Femur (tissue), 1 donor: ENCODE results near the gene STIP1.
"Not testable (repeated sequence)": the region's sequence is repeated elsewhere in the genome, so short reads cannot be mapped to it uniquely, and the experiment has no call there.

Source experiments
- DNase-seq: peaks from one replicate; pipeline ENCODE4 v3.0.0-alpha.2; 2017

Gene STIP1

DNA sequence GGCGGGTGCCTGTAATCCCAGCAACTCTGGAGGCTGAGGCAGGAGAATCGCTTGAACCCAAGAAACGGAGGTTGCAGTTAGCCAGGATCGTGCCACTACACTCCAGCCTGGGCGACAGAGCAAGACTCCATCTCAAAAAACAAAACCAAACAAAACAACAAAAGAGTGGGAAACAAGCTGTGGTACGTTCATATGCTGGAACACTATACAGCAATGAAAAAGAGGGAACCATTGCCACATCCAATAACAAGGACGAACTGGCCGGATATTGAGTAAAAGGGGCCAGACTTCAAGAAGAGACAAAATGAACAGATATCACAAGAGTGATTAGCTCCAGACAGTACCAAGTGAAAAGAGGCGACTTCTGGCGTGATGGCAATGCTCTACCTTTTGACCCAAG is 24.9 kb upstream of the STIP1 start:
- no peak for DNase-seq

DNA sequence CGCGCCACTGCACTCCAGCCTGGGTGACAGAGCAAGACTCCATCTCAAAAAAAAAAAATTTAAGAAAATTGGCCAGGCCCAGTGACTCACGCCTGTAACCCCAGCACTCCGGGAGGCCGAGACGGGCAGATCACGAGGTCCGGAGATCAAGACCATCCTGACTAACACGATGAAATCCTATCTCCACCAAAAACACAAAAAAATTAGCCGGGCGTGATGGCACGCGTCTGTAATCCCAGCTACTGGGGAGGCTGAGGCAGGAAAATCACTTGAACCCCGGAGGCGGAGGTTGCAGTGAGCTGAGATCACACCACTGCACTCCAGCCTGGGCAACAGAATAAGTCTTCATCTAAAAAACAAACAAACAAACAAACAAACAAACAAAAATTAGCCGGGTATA is 23.2 kb upstream of the STIP1 start:
- DNase-seq = not testable (repeated sequence)

DNA sequence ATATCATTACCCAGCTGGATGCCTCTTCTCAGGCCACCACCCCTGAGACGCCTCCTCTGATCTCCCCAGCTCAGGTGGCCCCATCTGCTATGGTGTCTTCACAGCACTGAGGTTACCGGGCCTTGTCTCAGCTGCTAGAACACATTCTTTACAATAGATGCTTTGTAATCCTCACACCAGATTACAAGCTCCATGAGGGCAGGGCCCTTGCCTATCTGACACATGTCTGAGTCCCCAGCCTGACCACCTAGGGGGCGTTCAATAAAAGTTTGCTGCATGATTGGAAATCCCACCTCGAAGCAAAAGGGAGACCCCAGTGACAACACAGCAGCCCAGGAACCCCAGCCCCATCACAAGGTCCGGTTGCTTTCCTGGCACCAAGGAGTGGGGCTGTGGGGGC is 22.0 kb upstream of the STIP1 start:
- no peak for DNase-seq

DNA sequence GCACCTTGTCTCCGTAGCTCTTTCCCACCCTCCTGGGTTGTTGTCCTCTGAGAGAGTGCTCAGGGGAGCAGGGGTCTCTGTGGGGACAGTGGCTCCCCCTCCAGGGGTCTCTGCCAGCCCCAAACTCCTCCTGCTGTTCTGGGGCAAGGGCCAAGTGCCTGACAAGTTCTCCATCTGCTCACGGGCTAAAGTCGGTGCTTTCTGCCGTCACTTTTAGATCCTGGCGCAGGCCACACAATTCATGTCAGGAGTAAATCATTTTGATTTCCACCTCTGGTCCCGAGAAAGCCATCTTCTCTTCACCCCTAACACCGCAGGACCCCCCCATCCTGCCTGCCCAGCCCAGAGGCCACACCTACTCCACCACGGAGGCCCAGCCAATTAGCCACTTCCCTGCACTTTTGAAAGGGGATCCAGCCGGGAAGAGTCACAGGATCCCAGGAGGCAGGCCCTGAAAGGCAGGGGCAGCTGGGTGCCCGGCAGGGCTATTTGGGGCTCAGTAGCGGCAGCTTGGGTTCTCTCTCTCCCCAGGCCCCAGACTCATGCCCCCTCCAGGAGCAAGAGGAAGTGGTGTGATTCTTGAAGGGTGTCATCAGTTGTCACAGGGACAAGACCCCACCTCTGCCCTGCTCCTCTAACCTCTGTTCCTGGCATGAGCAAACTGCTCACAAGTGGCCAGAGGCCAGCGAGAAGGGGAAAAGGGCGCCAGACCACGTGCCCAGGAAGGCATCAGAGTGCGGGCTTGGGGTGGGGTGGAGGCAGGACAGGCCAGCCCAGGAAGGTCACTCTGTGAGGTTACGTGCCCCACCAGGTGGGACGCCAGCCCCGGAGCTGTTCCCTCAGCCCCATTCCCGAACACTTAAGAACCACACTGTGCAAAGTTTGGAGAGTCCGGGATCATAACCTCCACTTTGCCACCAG is 21.3 kb upstream of the STIP1 start:
- peak; percentile 73 for DNase-seq

DNA sequence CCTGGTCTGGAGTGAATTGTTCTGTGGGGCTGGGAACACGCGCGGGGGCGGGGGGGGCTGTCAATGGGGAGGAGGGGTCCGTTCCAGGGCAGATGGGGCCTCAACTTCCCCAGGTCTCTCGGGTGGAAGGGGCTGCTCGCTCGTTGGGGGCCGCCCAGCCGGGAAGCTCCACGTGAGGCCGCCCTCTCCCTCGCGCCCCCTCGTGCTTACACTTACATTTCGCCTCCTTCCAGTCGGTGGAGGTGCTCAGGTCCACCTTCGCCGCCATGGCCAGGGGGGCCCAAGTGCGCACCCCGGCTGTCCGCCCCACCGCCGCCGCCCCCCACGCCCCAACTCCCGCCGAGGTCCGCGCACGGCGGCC is 20.5 kb upstream of the STIP1 start:
- DNase-seq = peak; percentile 50

DNA sequence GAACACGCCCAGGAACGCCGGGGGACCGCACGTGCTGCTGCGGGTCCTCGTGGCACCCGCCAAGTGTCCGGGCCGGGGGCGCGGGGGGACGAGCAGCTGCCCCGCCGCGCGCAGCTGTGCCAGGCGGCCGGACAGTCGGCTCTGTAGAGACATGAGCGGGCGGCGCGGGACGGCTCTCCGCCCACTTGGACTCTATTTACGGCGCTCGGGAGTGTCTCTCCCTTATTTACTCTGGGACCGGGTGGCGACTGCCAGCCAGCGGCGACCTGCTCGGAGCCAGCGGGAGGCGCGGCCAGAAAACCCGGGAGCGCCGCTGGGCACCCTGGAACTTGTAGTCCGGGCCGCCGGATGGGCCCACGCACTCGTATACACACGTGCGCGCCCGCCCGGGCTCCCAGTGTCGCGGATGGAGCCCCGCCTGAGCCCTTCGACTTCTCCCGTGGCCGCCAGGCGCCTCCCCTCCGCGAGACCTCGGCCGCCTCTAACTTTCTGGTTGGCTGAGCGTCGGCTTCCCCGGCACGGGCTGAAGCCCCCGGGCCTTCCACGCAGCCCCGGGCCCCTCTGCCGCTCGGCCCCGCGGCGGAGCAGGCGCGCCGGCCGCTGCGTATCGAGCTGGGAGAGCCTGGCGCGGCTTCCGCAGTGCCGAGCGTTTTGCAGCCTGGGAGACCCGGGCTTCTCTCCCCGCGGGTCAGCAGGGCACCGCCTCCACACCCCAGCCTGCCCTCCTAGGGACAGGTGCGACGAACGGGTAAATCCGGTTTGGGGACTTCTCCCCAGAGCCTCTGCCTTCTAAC is 19.9 kb upstream of the STIP1 start, which contains the start of gene MACROD1:
TSS of gene MACROD1 (minus strand) at position 272 of the 794 bp plus-strand sequence. CDS start at position 153, 119 bp downstream.
- DNase-seq = peak; percentile 88

DNA sequence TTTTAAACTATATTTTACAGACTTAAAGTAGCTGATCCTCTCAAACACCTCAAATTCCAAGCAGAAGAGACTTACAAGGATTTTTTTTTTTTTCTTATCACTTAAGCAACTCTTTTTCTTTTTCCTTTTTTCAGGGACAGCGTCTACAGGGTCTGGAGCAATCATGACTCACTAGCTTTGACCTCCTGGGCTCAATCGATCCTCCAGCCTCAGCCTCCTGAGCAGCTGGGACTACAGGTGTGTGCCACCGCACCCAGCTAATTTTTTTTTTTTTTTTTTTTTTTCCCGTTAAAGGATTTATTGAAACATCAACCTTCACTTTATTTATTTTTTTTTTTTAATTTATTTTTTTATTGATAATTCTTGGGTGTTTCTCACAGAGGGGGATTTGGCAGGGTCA is 15.6 kb upstream of the STIP1 start:
- DNase-seq = no peak

DNA sequence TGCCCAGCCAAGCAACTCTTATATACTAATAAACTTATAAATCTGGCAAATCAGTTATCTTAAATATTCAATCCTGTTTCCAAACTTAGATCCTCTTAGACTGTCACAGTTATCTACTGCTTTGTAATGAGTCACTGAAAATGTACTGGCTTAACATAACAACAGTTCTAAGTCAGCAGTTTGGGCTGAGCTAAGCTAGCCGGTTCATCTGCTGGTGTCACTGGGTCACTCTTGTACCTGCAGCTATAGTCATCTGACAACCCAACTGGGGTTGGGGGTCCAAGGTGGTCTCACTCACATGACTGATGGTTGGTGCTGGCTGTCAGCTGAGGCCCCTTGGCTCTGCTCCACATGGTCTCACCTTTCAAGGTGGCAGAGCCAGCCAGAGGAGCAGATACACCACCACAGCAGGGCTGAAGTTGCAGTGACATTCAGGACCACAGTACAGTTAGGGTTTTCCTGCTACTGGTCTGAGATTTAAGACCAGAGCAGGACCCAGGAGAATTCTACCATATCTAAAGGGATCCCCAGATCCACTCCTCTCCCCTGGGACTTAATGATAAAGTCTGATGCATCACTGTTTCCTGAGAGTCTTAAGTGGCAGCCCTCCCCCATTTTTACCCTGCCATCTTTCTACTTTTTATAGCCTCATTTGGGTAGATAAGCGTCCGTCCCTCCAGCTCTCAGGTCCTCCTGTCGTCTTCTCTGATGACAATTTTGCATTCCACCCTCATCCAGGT is 12.2 kb upstream of the STIP1 start:
- no peak for DNase-seq

DNA sequence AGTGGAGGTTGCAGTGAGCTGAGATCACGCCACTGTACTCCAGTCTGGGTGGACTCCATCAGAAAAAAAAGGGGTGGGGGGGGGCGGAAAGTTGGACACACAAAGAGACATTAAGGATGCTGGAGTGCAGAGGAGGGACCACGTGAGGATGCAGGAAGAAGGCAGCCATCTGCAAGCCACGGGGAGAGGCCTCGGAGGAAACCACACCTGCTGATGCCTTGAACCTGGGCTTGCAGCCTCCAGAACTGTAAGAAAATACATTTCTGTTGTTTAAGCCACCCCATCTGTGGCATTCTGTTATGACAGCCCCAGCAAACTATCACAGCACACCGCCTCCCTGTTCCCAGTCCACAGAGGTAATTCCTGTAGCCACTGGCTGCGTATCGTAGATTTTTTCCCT is 9.2 kb upstream of the STIP1 start:
- no peak for DNase-seq

DNA sequence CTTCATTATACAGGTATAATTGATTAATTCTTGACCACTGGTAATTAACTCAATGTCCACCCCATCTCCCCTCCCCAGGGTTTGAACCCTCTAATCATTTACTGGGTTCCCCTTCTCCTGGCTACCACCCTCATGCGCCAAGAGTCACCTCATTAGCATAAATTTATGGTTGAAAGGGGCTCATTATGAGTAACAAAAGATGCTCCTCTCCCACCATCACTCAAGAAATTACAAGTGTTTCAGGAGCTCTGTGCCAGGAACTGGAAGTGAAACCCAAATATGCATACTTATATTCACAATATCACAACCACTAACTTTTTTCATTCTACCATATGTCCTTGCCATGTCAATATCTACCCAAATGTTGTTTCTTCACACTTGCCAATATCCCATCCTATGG is 7.8 kb upstream of the STIP1 start:
- DNase-seq = no peak

DNA sequence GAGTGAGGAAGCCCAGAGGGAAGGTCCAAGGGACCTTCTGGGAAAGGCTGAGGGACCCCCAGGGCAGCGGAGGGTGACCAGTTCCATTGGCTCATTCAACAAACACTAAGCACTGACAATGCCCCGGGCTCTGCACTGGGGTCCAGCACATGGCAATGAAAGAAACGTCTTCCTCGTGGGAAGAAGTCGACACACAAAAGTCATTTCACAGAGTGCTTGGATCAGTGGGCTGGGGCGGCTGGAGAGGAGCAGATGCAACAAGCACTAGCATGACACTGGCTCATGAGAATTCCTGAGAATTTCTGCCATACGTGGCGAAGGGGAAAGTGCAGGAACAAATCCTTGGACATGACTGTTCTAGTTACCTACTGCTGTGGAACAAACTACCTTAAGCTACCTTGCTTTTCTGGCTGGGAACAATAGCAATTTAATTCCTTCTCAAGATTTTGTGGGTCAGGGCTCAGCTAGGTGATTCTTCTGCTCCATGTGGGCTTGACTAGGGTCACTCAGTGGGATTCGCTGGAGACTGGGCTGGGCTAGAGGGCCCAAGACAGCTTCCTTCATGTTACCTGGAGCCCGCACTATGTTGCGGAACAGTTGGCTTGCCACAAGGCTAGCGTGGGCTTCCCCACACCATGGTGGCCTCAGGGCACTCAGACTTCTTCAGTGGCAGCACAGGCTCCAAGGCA is 6.9 kb upstream of the STIP1 start:
- no peak for DNase-seq

DNA sequence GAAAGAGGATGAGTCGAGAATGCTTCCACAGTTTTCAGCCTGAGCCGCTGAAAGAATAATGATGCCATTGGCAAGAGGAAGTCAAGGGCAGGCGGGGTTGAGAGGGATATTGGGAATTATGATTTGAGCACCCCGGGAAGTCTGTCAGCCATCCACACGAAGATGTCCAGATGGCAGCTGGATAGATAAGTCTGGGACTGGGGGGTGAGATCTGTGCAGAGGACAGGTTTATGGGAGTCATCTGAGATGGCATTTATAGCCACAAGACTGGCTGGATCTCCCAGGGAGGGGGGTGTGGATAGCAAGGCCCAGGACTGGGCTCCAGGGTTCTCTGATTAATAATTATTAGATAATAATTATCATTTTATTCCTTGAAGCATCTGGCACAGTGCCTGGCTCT is 5.1 kb upstream of the STIP1 start:
- no peak for DNase-seq

DNA sequence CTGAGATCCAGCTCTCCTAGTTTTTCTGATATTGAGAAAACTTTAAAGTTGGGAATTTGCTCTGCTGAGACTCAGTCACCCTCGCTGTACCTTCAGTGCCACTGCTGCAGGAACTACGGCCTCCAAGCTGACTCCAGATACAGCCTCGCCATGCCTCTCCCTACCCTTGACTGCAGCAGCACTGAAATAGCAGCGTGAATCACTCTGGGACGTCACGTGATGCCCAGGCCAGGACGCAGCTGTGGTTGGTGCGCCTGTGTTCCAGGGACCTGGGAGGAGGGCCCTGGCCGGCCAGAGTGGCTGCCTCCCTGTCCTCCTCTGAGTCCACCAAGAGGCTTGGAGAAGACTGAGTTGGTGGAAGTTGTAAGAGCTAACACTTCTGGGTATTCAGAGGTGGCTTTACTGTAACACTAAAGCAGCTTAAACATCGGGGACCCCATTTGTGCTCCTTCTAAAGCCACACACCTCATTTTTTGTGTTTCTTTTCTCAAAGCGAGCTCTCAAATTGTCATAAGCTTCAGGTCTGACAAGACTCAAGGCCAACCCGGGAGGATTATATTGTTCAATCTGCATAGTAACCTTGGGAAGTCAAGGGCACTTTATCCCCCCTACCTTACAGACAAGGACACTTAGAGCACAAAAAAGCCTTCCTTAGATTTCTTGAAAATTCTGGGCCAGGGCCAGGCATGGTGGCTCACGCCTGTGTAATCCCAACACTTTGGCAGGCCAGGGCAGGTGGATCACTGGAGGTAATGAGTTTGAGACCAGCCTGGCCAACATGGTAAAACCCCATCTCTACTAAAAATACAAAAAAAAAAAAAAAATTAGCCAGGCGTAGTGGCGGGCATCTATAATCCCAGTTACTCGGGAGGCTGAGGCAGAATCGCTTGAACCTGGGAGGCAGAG is 4.2 kb upstream of the STIP1 start:
- peak; percentile 94 for DNase-seq

DNA sequence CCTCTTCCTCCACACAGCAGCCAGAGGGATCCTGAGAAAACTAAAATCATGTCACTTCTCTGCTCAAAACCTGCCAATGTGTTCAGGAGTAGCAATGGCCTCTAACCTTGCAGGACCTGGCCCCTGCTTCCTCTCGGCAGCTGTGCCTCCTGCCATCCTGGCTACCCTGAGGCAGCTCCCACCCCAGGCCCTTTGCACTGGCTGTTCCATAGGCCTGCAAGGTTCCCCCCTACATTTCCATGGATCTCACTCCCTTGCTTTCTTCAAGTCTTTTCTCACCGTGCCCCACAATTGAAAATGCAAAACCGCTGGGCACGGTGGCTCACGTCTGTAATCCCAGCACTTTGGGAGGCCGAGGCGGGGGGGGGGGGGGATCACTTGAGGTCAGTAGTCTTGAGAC is 2.1 kb upstream of the STIP1 start:
- DNase-seq = no peak

DNA sequence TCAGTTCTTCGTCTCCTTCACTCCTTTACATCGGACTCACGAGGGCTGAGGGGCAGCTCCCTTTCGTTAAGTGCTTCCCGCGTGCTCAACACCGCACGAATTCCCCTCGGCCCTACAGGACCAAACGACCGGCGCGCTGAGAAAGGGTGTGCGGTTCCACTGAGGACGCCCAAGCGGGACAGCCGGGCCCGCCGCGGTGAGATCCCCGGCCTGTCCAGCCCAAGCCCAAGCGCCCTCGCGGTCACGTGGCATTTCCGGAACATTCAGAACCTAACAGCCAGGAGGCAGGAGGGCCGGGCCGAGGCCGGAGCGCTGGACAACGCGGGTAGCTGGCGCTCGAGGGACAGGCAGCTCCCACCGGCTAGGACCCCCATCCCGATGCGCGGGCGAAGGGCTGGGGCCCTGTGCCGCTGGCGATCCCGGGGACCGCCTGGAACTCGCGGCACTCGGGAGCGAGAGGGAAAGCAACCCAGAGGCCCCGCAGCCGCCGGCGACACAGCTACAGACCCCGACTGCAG is 737 bp upstream of the STIP1 start:
- DNase-seq = no peak

DNA sequence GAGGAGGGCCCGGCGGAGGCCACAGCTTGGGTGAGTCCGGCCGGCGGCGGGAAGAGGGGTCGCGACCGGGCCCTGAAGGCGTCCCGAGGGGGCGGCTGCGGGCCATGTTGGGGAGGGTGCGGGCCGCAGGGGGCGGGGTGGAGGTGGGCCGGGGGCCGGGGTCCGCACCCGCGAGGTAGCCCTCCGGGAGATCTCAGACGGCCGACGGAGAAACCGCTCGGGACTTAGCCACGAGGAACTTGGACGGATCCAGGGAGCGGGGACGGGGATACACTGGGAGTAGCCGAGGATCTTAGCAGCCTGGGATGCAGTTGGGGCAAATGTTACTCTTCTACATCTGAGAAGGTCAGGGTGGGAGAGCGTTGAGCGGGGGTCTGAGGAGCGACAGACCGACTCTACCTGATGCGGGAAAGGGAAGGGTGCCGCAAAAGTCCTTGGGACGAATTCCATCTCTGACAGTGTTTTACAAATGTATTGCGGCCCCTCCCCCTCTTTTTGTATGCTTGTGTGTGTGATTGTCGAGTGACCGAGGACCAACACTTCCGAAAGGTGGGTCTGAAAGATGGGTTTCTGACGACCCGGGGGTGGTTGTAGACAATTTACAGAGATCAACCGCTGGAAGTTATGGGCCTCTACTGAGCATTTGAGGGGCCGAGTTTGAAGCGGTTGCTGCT is 658 bp downstream of the STIP1 start:
- DNase-seq = no peak

DNA sequence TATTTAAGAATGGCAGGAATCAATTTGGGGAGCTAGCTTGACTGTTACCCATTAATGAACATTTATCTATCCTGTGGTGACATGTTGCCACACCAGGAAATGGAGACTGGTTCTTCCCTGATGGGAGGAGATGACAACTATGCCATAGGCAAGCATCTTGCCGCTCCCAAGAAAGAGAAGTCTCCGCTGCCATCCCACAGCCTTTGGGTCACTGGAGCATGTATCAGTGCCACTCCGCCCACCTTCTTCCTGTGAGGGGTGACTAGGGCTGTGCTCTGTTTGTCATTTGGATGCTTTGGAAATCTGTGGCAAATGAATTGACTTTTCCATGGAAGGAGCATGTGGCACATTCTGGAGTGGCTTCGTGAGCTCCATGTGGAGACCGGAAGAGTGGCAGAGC is 6.5 kb downstream of the STIP1 start:
- no peak for DNase-seq

DNA sequence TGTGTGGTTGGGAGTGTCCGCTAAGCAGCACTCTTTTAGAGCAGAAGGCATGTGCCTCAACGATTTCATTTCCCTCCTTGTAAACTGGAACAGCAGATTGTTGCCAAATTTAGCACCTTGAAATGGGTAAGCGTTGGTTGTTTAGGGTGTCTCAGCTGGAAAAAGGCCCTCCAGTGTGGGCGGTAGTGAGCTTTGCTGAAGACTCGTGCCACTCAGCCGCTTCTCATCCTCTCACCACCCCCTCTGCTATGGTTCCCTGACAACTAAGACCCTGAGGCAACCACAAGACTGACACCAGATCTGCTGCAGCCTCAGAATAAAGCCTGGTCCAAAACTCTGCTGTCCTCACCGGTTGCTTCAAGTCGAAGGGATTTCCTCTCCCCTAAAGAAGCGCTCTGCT is 10.7 kb downstream of the STIP1 start:
- no peak for DNase-seq

DNA sequence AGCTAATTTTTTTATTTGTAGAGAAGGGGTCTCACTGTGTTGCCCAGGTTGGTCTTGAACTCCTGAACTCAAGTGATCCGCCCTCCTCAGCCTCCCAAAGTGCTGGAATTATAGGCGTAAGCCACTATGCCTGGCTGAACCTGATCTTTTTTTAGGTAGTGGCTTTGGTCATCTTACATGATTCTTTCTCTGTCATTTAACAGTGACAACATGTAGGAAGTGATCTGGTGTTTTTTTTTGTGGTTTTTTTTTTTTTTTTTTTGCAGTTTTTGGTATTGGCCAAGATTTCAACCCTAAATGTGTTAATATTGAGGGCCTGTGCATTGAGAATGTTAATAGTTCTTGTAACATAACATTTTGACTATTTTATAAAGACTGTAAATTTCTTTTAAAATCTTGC is 12.5 kb downstream of the STIP1 start:
- no peak for DNase-seq

DNA sequence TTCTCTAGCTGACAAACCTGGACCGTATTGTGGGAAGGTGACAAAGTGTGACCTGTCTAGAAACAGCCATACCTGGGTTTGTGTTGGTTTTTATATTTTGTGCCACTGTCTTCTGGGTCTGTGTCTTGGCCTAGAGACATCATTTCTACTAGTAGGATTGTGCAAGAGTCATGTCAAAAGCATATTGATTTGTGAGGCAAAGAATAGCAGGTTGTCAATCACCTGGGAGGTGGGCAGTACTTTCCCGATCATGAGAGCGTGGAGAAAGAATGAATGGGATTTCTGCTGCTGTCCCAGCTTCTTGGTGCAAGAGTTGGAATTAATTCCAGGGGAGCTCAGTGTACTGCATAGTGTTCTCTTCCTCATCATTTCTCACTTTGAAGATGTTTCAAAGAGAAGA is 15.6 kb downstream of the STIP1 start:
- no peak for DNase-seq

DNA sequence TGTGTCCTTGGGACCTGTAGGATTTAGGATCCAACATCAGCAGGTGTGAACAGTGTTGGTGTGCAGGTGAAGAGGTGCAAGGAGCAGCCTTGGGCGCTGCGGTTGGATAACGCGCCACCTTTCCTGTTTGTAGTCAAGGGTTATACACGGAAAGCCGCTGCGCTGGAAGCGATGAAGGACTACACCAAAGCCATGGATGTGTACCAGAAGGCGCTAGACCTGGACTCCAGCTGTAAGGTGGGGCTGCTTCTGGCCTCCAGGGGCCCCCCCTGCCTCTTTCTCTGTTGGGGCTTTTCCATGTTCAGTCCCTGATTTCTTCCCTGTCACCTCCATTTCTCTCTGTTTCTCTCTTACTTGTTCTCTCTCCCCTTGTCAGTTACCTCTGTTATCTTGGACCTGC is 17.0 kb downstream of the STIP1 start:
- DNase-seq = no peak
